Fibroblast of villous mesenchyme (primary cell): ENCODE data around the gene EPB41L3. TPM values are rescaled to one million over a fixed set of nuclear protein-coding genes. Genes with fewer than 3 reads are reported as not detected.
A peak's percentile ranks its signal among the peaks of the same experiment; 100 is the strongest.
"Not testable (repeated sequence)": the region's sequence is repeated elsewhere in the genome, so short reads cannot be mapped to it uniquely, and the experiment has no call there.

Source experiments
- DNase-seq: peaks from one replicate; pipeline ENCODE4 v3.0.0-alpha.2; 2010; ENCODE audit warnings: low read depth
- H3K4me3 ChIP-seq: 2 replicates; pipeline ENCODE4 v1.5.1; 2011; ENCODE audit warnings: low read depth, mild to moderate bottlenecking, low read length
- total RNA-seq: library from RNA; depleted of rRNA; stranded (reverse); fragments of >200 nt; gene quantifications from 2 replicates; pipeline ENCODE4 v1.2.3, GENCODE V29; 2012
- TF ChIP-seq, protein P1 (sequence below): IDR thresholded peaks from 2 replicates; pipeline ENCODE4 v1.5.1; 2012; ENCODE audit warnings: low read depth, mild to moderate bottlenecking, low read length; ENCODE audit not compliant: insufficient read depth

EPB41L3 gene
- total RNA-seq, 1 donor: 0.43 TPM

DNA sequence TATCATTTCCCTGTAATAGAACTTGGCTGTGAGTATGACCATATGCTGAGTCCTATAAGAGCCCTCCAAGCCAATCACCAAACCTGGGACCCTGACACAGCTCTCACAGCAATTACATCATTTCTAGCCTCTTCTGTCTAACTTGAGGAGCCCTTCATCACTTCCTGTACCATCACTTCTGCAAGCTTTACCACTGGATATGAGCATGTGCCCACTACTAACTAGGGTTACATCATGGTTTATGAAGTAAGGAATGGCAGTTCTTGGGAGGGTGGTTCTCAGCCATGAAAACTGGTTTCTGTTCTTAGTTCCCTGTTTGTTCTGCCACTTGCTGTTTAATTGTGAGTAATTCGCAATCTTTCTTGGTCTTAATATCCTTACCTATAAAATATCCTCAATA lies 31.0 kb upstream of the EPB41L3 start:
- no peak overlapping the region for H3K4me3 ChIP-seq
- TF ChIP-seq, protein P1, sequence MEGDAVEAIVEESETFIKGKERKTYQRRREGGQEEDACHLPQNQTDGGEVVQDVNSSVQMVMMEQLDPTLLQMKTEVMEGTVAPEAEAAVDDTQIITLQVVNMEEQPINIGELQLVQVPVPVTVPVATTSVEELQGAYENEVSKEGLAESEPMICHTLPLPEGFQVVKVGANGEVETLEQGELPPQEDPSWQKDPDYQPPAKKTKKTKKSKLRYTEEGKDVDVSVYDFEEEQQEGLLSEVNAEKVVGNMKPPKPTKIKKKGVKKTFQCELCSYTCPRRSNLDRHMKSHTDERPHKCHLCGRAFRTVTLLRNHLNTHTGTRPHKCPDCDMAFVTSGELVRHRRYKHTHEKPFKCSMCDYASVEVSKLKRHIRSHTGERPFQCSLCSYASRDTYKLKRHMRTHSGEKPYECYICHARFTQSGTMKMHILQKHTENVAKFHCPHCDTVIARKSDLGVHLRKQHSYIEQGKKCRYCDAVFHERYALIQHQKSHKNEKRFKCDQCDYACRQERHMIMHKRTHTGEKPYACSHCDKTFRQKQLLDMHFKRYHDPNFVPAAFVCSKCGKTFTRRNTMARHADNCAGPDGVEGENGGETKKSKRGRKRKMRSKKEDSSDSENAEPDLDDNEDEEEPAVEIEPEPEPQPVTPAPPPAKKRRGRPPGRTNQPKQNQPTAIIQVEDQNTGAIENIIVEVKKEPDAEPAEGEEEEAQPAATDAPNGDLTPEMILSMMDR: no peak
- DNase-seq: no peak

DNA sequence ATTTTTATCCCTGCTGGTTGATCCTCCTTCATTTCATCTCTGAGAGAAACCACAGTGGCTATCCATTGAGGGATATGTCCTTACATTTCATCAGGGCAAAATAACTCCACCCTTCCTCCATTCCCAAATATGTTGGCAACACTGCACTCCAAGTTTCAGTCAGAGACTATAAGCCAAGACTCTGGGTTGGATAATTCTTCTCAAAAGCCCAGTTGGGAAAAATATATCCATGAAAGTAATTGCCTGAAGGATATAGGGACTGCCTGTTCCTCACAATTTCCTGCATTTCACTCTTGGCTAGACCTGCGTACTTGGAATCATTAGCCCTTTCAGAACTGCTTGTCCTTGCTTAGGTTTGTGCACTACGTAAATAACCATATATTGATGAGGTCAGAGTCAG lies 27.9 kb upstream of the EPB41L3 start:
- no peak overlapping the region for H3K4me3 ChIP-seq
- DNase-seq: no peak
- TF ChIP-seq, protein P1: no peak

DNA sequence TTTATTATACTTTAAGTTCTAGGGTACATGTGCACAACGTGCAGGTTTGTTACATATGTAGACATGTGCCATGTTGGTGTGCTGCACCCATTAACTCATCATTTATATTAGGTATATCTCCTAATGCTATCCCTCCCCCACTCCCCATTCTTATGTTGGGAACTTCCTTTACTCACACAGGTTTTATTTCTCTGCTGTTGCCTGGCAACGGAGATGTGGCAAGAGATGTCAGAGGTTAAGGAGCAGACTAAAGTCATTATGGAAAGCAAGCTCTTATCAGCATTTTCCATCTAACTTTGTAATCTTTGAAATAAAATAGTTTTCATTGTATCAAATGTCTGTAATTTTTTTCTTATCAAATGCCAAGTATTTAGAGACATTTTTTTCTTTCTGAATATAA lies 26.8 kb upstream of the EPB41L3 start:
- peak; percentile 45 for DNase-seq
- not testable (repeated sequence) for H3K4me3 ChIP-seq

DNA sequence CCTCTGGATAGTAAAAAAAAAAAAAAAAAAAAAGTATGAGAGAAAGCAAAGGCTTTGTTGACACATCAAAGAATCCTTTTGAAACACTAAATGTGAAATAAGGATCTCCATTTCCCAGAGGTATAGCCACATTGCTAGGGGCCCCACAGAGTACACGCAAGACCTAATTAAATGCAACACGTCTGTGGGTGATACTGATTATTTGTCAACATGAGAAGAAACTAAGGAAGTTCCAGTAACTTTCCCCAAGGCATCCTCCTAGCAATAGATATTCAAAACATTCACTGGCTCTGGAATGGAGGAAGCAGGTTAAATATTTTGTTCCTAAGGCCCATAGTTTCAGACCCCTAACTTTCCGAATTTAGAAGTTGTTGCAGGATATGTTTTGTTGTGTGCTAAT lies 24.6 kb upstream of the EPB41L3 start:
- no peak for DNase-seq
- TF ChIP-seq, protein P1: no peak
- no peak overlapping the region for H3K4me3 ChIP-seq

DNA sequence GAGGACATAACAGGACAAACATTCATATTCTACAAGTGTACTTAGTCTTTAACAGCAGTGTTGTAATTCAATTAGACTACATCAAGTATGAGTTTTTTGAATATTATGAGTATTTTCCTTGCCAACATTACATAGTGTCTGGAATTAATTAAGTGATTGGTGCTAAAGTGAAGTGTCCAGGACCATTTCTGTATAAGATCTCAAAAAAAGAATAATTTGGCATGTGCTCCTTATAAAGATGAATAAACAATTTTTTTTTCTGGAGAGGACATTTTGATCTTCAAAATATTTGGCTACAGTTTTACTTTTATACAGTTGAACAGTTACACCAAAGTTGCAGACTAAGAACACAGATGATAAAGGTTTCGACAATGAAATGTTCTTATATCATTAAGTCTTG lies 15.1 kb upstream of the EPB41L3 start:
- TF ChIP-seq, protein P1: no peak

DNA sequence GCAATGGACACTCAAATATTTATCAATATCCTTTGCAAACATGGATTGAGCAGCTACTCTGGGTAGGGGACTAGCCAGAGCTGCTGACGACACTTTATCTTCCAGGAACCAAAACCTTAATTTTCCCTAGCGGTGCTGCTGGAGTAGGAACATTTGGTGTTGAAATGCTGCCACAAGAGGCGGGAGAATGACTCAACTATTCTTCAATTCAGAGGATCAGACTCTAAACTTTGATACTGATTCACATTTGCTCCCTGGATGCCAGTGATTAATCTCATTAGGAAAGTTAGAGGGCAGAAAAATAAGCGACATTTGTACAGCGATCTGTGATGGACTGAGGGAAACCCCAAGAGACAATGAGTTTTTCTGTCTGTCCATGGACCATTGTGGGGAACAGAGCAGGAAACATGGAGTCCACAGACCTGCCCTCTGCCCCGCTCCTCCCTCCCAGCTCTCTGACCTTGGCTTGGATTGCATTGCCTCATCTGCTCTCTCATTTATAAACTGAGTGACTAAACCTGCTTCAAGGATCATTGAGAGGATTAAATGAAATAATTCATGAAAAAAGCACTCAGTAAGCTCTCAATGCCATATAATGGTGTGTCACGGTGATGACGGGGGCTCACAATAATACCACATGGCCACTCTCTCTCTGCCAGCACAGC lies 12.6 kb upstream of the EPB41L3 start:
- TF ChIP-seq, protein P1: no peak
- no peak for DNase-seq
- no peak overlapping the region for H3K4me3 ChIP-seq

More for the DNA sequence above, 15.1 kb upstream of the EPB41L3 start:
- H3K4me3 ChIP-seq: no peak overlapping the region
- DNase-seq: no peak

DNA sequence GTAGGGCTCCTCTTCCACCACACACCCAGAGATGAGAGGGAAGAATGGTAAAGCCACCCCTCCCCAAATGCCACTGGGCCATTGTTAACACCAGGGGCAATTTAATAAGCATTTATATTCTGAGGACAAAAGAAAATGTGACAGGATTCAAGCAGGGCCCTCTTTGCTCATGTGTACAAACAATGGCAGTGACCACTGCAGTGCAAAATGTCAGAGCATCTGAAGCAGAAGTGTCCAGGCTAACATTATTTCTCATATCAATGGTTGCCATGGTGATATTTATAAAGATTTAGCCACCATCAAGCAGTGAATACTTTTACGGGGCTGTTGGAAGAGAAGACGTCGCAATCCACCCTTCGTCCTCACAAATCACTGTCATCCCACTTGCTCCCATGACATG lies 10.8 kb upstream of the EPB41L3 start:
- TF ChIP-seq, protein P1: no peak
- no peak for DNase-seq
- H3K4me3 ChIP-seq: no peak overlapping the region
